B cell (primary cell): ENCODE data around the gene PTPRM. TPM values are rescaled to one million over a fixed set of nuclear protein-coding genes. Genes with fewer than 3 reads are reported as not detected.

Experiments used
- ATAC-seq: fragments of 200-7000 bp; cut with Tn5 transposase; one replicate; pipeline ENCODE4 v1.10.0; 2021; ENCODE audit warnings: low read depth, mild to moderate bottlenecking, moderate number of reproducible peaks, moderate library complexity
- CTCF ChIA-PET: fragments of 350-600 bp; sonication (Branson Sonifier 250); formaldehyde crosslinking; loops from one replicate; lab custom pipeline; 2021; ENCODE audit warnings: antibody characterized with exemption, inconsistent platforms; lab: Charles Lee
- POLR2A ChIA-PET: fragments of 350-600 bp; sonication (Branson Sonifier 250); formaldehyde crosslinking; loops from one replicate; lab custom pipeline; 2021; ENCODE audit warnings: antibody characterized with exemption; lab: Charles Lee
- DNase-seq: peaks from one replicate; pipeline ENCODE4 v3.0.0; 2013
- H2AFZ ChIP-seq: 2 replicates; pipeline ENCODE4 v1.6.1; 2012; ENCODE audit warnings: mild to moderate bottlenecking, low read depth, low read length; ENCODE audit not compliant: insufficient read depth, poor library complexity, severe bottlenecking
- H3K27ac ChIP-seq, 2 donors: 1 replicate in 1 of 2; 2 replicates in 1 of 2; pipeline ENCODE4 v1.5.1; 2012 to 2013; ENCODE audit warnings: low read length in 2 of 2, mild to moderate bottlenecking in 2 of 2, moderate library complexity in 1 of 2
- H3K27me3 ChIP-seq, 4 experiments: fragments of 200-600 bp in 1 of 4; sonication (generic) in 1 of 4; replicated peaks in 1 of 4; 1 replicate in 2 of 4; 2 replicates in 2 of 4; pipeline versions ENCODE4 v1.6.1 to v1.7.0; 2013 to 2016; ENCODE audit warnings: low read length in 3 of 4, mild to moderate bottlenecking in 2 of 4, mixed read lengths in 1 of 4, moderate library complexity in 1 of 4; ENCODE audit not compliant: insufficient read depth in 4 of 4, control insufficient read depth in 3 of 4; ENCODE audit errors: control extremely low read depth in 1 of 4
- H3K36me3 ChIP-seq, 2 experiments: replicated peaks in 1 of 2; 1 replicate in 1 of 2; 2 replicates in 1 of 2; pipeline versions ENCODE4 v1.6.1 to v1.7.1; 2013; ENCODE audit warnings: low read length in 1 of 2; ENCODE audit not compliant: insufficient read depth in 2 of 2, control insufficient read depth in 1 of 2; ENCODE audit errors: control extremely low read depth in 1 of 2, extremely low read depth in 1 of 2
- H3K4me1 ChIP-seq, 2 donors: fragments of 200-600 bp in 1 of 2; sonication (generic) in 1 of 2; 1 replicate in 1 of 2; 2 replicates in 1 of 2; pipeline versions ENCODE4 v1.5.1 to v1.6.1; 2013 to 2017; ENCODE audit warnings: low read length in 2 of 2; ENCODE audit not compliant: control insufficient read depth in 2 of 2, insufficient read depth in 2 of 2
- H3K4me2 ChIP-seq: replicated peaks from 2 replicates; pipeline ENCODE3; 2012; ENCODE audit warnings: mild to moderate bottlenecking, low read depth, low read length; ENCODE audit not compliant: poor library complexity, severe bottlenecking
- H3K4me3 ChIP-seq, 5 experiments: fragments of 200-600 bp in 1 of 5; sonication (generic) in 1 of 5; 1 replicate in 3 of 5; 2 replicates in 2 of 5; pipeline versions ENCODE4 v1.5.1 to v1.7.0; 2011 to 2016; ENCODE audit warnings: low read length in 4 of 5, mild to moderate bottlenecking in 4 of 5, low read depth in 2 of 5, control low read depth in 1 of 5, moderate library complexity in 1 of 5; ENCODE audit not compliant: insufficient read depth in 1 of 5; ENCODE audit errors: control extremely low read depth in 1 of 5, extremely low read depth in 1 of 5
- H3K79me2 ChIP-seq: fragments of 200-600 bp; sonication (generic); one replicate; pipeline ENCODE4 v1.6.0; 2016; ENCODE audit warnings: low read length; ENCODE audit not compliant: control insufficient read depth, insufficient read depth
- H3K9ac ChIP-seq: fragments of 200-600 bp; sonication (generic); 2 replicates; pipeline ENCODE4 v1.6.1; 2017; ENCODE audit warnings: mild to moderate bottlenecking, low read length, moderate library complexity
- H3K9me3 ChIP-seq, 3 donors: one replicate each; pipeline versions ENCODE4 v1.6.1 to v1.7.1; 2013; ENCODE audit warnings: low read length in 2 of 3; ENCODE audit not compliant: control insufficient read depth in 2 of 3, insufficient read depth in 1 of 3; ENCODE audit errors: control extremely low read depth in 1 of 3
- H4K20me1 ChIP-seq: 2 replicates; pipeline ENCODE4 v1.6.0; 2012; ENCODE audit warnings: mild to moderate bottlenecking, low read length; ENCODE audit not compliant: insufficient read depth, control insufficient read depth, poor library complexity, severe bottlenecking
- H3K27ac Mint-ChIP-seq: one replicate; pipeline ENCODE4 v1.8.0; 2021; ENCODE audit warnings: mixed read lengths
- H3K27me3 Mint-ChIP-seq: one replicate; pipeline ENCODE4 v1.8.0; 2021; ENCODE audit warnings: mixed read lengths
- H3K4me1 Mint-ChIP-seq: one replicate; pipeline ENCODE4 v1.8.0; 2021; ENCODE audit warnings: mixed read lengths
- H3K4me3 Mint-ChIP-seq: one replicate; pipeline ENCODE4 v1.8.0; 2021; ENCODE audit warnings: mixed read lengths
- H3K9me3 Mint-ChIP-seq: one replicate; pipeline ENCODE4 v1.8.0; 2022; ENCODE audit warnings: mixed read lengths; ENCODE audit not compliant: insufficient read depth
- EZH2 ChIP-seq: IDR thresholded peaks from 2 replicates; pipeline ENCODE4 v1.6.1; 2012; ENCODE audit warnings: borderline replicate concordance, low read depth, mild to moderate bottlenecking, moderate library complexity, low read length; ENCODE audit not compliant: insufficient read depth, poor library complexity, severe bottlenecking
- WGBS: methylation state at CpG from one replicate; pipeline ENCODE4 v1.1.5; 2013; ENCODE audit warnings: missing lambda C conversion rate; ENCODE audit not compliant: insufficient coverage; 5-methylcytosine and 5-hydroxymethylcytosine counted together
- intact Hi-C: fragments of 100-400 bp; cut with micrococcal nuclease; formaldehyde crosslinking; loops from one replicate; pipeline ENCODE4 v1.10.0; 2022
- polyA plus RNA-seq: library from polyadenylated mRNA; depleted of rRNA; stranded (reverse); fragments of >200 nt; gene quantifications from 2 replicates; pipeline ENCODE4 v1.2.3, GENCODE V29; 2012
- total RNA-seq, 2 donors: library from RNA; stranded (reverse); fragments of 120-200 nt in 1 of 2; gene quantifications; 1 replicate in 1 of 2; 2 replicates in 1 of 2; pipeline versions ENCODE4 v1.2.3 to v1.2.4, GENCODE V29; 2013 to 2022
- TF ChIP-seq, protein P1 (sequence below): fragments of 200-600 bp; IDR thresholded peaks from one replicate; pipeline ENCODE4 v1.8.0; 2022; ENCODE audit warnings: antibody characterized with exemption, mild to moderate bottlenecking

PTPRM gene
- total and polyA plus RNA-seq, 2 donors (not counting 1 experiment from before 2014, with no cell fraction given) = 0.20 to 0.89 TPM

DNA sequence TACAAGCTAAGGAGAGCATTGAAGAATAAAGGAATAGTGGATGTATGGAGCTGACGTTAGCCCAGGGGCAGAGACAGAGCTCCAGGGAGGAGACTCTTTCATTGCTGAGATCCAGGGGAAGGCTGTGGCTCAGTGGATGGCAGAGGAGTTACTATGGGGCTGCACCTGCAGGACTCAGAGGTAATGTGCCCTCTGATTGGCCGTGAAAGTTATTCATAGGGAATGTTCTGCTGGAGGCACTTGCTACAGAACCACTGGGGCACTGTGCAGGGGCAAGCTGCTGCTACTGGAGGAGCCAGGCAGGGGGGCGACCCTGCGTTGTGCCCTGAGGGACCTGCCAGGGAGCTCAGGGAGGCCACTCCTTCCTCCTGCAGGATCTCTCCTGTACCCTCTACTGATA, 199.2 kb downstream of the PTPRM start:
- no peak overlapping the region for H3K4me3 ChIP-seq
- Mint-ChIP-seq H3K27me3 (no peaks in the 10 kb centered on the region), H3K27ac (no peak overlapping the region), H3K4me3 (no peak overlapping the region), H3K9me3 (no peaks in the 10 kb centered on the region), H3K4me1 (no peaks in the 10 kb centered on the region)
- no peaks in the 10 kb centered on the region for H4K20me1 ChIP-seq
- CTCF ChIA-PET = no interaction called here
- H3K27ac ChIP-seq = no peak overlapping the region
- H3K9ac ChIP-seq = no peak overlapping the region
- H3K27me3 ChIP-seq = no peaks in the 10 kb centered on the region
- H3K36me3 ChIP-seq = no peaks in the 10 kb centered on the region
- no peak overlapping the region for H2AFZ ChIP-seq
- 87% methylated on average over 4 of the region's 4 CpGs for WGBS
- intact Hi-C loops = no loop called here
- no peak overlapping the region for H3K4me2 ChIP-seq
- DNase-seq = no peak
- ATAC-seq = no peak
- H3K9me3 ChIP-seq = no peaks in the 10 kb centered on the region
- POLR2A ChIA-PET = no interaction called here
- no peaks in the 10 kb centered on the region for H3K79me2 ChIP-seq
- no peaks in the 10 kb centered on the region for H3K4me1 ChIP-seq
- TF ChIP-seq, protein P1, sequence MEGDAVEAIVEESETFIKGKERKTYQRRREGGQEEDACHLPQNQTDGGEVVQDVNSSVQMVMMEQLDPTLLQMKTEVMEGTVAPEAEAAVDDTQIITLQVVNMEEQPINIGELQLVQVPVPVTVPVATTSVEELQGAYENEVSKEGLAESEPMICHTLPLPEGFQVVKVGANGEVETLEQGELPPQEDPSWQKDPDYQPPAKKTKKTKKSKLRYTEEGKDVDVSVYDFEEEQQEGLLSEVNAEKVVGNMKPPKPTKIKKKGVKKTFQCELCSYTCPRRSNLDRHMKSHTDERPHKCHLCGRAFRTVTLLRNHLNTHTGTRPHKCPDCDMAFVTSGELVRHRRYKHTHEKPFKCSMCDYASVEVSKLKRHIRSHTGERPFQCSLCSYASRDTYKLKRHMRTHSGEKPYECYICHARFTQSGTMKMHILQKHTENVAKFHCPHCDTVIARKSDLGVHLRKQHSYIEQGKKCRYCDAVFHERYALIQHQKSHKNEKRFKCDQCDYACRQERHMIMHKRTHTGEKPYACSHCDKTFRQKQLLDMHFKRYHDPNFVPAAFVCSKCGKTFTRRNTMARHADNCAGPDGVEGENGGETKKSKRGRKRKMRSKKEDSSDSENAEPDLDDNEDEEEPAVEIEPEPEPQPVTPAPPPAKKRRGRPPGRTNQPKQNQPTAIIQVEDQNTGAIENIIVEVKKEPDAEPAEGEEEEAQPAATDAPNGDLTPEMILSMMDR = no peak
- TF ChIP-seq EZH2 = no peak

DNA sequence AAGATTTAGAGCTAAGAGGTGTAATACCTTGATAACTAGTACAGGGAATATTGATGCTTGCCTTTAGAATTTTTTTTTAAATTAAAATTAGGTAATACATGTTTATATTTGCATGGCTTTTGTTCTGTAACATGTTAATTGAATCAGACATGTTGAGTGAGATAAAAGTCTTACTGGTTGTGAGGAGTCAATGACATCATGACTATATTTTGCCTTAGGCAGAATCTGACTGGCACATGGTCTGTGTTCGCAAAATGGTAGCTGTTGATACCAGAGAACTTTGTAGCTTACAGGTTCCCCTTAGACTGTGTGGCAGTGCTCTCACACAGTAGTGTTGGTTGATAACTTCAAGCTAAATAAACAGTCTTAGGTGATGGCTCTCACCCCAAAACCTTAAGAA, 199.7 kb downstream of the PTPRM start:
- POLR2A ChIA-PET = no interaction called here
- no peak overlapping the region for H3K9ac ChIP-seq
- H3K4me3 ChIP-seq = no peak overlapping the region
- no peaks in the 10 kb centered on the region for H3K9me3 ChIP-seq
- H3K79me2 ChIP-seq = no peaks in the 10 kb centered on the region
- Mint-ChIP-seq H3K4me1 (no peaks in the 10 kb centered on the region), H3K27me3 (no peaks in the 10 kb centered on the region), H3K4me3 (no peak overlapping the region), H3K9me3 (no peaks in the 10 kb centered on the region), H3K27ac (no peak overlapping the region)
- DNase-seq = no peak
- no peaks in the 10 kb centered on the region for H3K4me1 ChIP-seq
- no peaks in the 10 kb centered on the region for H4K20me1 ChIP-seq
- no peaks in the 10 kb centered on the region for H3K36me3 ChIP-seq
- no peak for ATAC-seq
- 86% methylated on average over 1 of the region's 1 CpG for WGBS
- no peak overlapping the region for H3K27ac ChIP-seq
- H2AFZ ChIP-seq = no peak overlapping the region
- CTCF ChIA-PET = no interaction called here
- no peak overlapping the region for H3K4me2 ChIP-seq
- intact Hi-C loops = no loop called here
- TF ChIP-seq, protein P1 = no peak
- no peak for TF ChIP-seq EZH2
- H3K27me3 ChIP-seq = no peaks in the 10 kb centered on the region
